ENCODE data around the gene DCAF5. TPM values are rescaled to one million over a fixed set of nuclear protein-coding genes. Genes with fewer than 3 reads are reported as not detected.

Gene DCAF5
- total and polyA plus RNA-seq, 2 of the 13 experiments (the other 11 are each of a cell fraction or from before 2014, with no cell fraction given), result 13.4 to 31.6 TPM

- TF ChIP-seq AKNA (CRISPR knock-in tag; IDR thresholded peaks at IDR 0.05; ENCODE audit: borderline replicate concordance), result no peak
- no peak for TF ChIP-seq ONECUT2 (CRISPR knock-in tag; IDR thresholded peaks at IDR 0.05)
- peak; percentile 34; the same call in 1 of the 2 replicates for TF ChIP-seq HNF4A (CRISPR knock-in tag; IDR thresholded peaks at IDR 0.05)
- no peak for TF ChIP-seq TRIM22 (IDR thresholded peaks at IDR 0.05)
- peak; percentile 47; the same call in 1 of the 2 replicates for TF ChIP-seq SIN3B (IDR thresholded peaks at IDR 0.05; ENCODE audit: low read length)
- TF ChIP-seq IKZF4 (CRISPR knock-in tag; IDR thresholded peaks at IDR 0.05; ENCODE audit: borderline replicate concordance, low read depth, not compliant biosample characterization), result no peak
- no peak for TF ChIP-seq MED8 (CRISPR knock-in tag; IDR thresholded peaks at IDR 0.05; ENCODE audit: insufficient replicate concordance)
- TF ChIP-seq ZNF615 (CRISPR knock-in tag; IDR thresholded peaks at IDR 0.05; ENCODE audit: borderline replicate concordance), result no peak
- no peak for TF ChIP-seq ZNF3 (CRISPR knock-in tag; IDR thresholded peaks at IDR 0.05)
- TF ChIP-seq PLRG1 (conservative IDR thresholded peaks at IDR 0.05), result no peak
- no peak for TF ChIP-seq ZNF850 (CRISPR knock-in tag; conservative IDR thresholded peaks at IDR 0.05)
- TF ChIP-seq FIP1L1 (IDR thresholded peaks at IDR 0.05; ENCODE audit: borderline replicate concordance, insufficient read depth, low read depth, low read length), result no peak
- TF ChIP-seq ZNF577 (CRISPR knock-in tag; IDR thresholded peaks at IDR 0.05; ENCODE audit: borderline replicate concordance, low read depth), result no peak
- TF ChIP-seq ZNF253 (CRISPR knock-in tag; IDR thresholded peaks at IDR 0.05; ENCODE audit: borderline replicate concordance), result no peak
- TF ChIP-seq SNAPC5 (CRISPR knock-in tag; IDR thresholded peaks at IDR 0.05; ENCODE audit: borderline replicate concordance), result no peak
- TF ChIP-seq FOXK1 (CRISPR knock-in tag; IDR thresholded peaks at IDR 0.05; ENCODE audit: borderline replicate concordance, low read depth), result peak; percentile 78; the same call in 1 of the 2 replicates
- TF ChIP-seq ATM (IDR thresholded peaks at IDR 0.05; ENCODE audit: borderline replicate concordance), result no peak
- TF ChIP-seq BCL6 (CRISPR knock-in tag; IDR thresholded peaks at IDR 0.05), result no peak
- no peak for TF ChIP-seq DNMT1 (CRISPR knock-in tag; IDR thresholded peaks at IDR 0.05)
- no peak for TF ChIP-seq FOXK2 (IDR thresholded peaks at IDR 0.05)
- TF ChIP-seq NR0B2 (CRISPR knock-in tag; IDR thresholded peaks at IDR 0.05), result 0 out of 2 replicates have a peak, but pooled peaks have one; percentile 18
- TF ChIP-seq MED13 (CRISPR knock-in tag; IDR thresholded peaks at IDR 0.05), result peak; percentile 70; the same call in 1 of the 2 replicates
- TF ChIP-seq NFE2 (CRISPR knock-in tag; IDR thresholded peaks at IDR 0.05), result no peak; the same call in 1 of the 2 replicates
- no peak for TF ChIP-seq ZNF724P (CRISPR knock-in tag; IDR thresholded peaks at IDR 0.05; ENCODE audit: borderline replicate concordance)
Measured at GRCh38 chr14:69191340-69192111, 38.6 kb upstream of the DCAF5 start, which contains the start of gene EXD2 (continued).

All from HepG2 (cell line).